Measurements from ENCODE around the gene CALU. TPM values are rescaled to one million over a fixed set of nuclear protein-coding genes. Genes with fewer than 3 reads are reported as not detected.

CALU gene
- polyA plus RNA-seq, 3 donors, result 207 to 221 (median 221) TPM

DNA sequence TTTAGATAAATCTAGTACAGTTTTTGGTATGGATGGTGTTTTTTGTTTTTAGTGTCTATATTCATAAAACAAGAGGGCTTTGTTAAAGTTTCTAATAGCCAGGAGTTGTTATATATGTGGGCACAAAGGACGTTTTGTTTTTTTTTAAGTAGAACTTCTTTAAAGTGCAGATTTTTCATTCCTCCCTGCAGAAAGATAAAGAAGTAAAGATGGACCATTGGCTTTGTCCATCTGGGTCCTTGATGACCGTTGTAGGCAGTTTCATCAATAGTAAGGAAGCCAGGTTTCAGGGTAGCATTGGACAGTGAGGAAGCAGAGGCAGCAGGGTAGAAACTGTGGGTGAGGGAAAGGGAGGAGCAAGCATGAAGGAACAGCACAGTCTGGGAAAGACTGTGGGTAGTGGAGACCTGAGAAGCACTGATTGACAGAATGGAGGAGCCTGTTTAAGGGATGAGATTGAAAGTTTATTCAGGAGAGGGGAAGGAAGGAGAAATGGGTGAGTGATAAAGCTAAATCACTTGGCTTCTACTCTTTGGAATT lies 5.3 kb downstream of the CALU start:
- no peak for DNase-seq (ENCODE audit: low read depth in 3 of 3, low spot score in 2 of 3)

DNA sequence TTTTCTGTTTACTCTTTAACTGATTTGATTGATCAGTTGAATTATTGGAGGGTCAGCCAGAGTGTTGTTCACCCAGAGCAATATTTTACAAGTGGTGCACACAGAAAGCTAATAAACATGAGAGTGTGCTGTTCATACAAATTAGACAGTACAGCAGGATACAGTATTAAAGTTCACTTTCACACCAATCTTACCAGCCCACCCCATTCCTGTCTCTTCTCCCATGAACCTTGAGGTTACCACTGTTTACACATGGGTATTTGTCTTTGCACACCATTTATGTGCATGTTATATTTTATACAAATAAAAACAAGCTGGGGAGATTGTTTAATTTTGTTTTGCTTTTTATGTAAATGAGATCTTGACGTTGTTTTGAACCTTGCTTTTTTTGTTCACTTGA lies 6.5 kb downstream of the CALU start:
- no peak for DNase-seq (ENCODE audit: low read depth in 3 of 3, low spot score in 2 of 3)

DNA sequence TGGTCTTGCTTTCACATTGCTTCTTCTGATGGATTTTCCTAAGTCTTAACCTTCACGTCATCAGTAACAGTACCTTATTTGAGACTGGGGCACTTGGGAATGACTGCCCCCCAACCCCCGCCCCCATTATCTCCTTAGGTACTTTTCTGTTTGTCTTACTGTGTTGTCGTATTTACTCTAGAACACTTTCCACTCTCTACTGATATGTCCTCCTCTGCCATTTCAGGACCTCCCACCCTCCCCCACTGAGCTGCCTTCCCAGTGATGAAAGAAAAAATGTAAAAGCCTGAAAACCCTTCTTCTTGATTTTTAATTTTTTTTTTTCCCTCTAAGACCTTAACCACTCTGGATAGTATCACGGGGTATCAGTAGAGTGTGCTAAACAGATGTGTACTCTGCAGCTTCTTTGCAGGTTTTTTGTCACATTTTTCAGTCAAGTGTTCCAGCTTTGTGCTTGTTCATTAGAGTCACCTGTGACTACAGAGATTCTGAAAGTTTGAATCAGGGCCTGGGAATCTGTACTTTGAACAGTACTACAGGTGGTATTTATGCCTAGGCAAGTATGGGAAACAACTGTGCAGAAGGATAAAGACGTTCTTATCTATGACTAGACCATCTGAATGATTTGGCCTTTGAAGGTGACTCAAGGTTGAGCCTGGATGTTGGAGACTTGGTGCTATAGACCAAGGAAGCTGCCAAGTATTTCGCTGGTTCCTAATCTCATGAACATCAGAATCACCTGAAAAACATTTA lies 8.3 kb downstream of the CALU start:
- no peak for DNase-seq (ENCODE audit: low read depth in 3 of 3, low spot score in 2 of 3)

DNA sequence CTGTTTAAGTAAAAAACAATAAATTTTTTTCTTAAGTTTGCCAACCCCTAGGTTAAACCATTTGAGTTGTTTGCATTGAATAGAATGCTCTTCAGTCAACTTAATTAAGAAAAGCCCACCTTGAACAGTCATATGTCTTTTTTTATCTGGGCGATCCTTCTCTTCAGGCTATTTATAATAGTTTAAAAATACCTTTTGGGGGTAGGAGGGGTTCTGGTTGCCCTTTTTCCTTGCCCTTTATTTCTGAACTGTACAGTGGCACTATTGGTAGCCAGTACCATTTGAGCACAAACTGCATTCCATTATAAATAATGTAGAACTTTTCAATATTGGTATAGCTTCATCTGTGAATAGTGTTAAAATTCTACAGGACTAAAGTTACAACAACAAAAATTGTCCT lies 13.1 kb downstream of the CALU start:
- DNase-seq (ENCODE audit: low read depth in 3 of 3, low spot score in 2 of 3), result no peak

GRCh38 chr7:128755075-128755818 lies 16.1 kb downstream of the CALU start:
- DNase-seq (ENCODE audit: low read depth in 3 of 3, low spot score in 2 of 3), result no peak

GRCh38 chr7:128755819-128756476 lies 16.8 kb downstream of the CALU start:
- no peak for DNase-seq (ENCODE audit: low read depth in 3 of 3, low spot score in 2 of 3)

DNA sequence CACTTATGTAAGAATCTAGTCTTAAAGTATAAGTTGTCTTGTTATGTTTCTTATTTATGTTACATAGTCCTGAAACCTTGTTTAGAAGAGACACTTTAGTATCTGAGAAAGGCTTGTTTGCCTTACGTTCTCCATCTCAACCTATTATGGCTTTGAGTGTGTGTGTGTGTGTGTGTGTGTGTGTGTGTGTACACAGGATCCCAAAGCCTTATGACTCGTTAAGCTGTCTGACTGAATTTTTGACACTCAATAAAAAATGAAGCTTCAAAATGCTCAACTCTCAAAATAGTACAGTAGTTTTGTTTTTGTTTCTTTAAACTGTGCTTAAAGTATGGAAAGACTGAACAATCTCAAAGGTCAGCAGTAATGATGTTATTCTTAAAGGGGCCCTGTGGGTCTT lies 18.0 kb downstream of the CALU start:
- DNase-seq (ENCODE audit: low read depth in 3 of 3, low spot score in 2 of 3), result no peak

- DNase-seq (ENCODE audit: low read depth in 3 of 3, low spot score in 2 of 3), result no peak
Measured at GRCh38 chr7:128758553-128758952, 19.4 kb downstream of the CALU start.

- no peak for DNase-seq (ENCODE audit: low read depth in 3 of 3, low spot score in 2 of 3)
Measured at GRCh38 chr7:128759242-128759641, 20.1 kb downstream of the CALU start.

DNA sequence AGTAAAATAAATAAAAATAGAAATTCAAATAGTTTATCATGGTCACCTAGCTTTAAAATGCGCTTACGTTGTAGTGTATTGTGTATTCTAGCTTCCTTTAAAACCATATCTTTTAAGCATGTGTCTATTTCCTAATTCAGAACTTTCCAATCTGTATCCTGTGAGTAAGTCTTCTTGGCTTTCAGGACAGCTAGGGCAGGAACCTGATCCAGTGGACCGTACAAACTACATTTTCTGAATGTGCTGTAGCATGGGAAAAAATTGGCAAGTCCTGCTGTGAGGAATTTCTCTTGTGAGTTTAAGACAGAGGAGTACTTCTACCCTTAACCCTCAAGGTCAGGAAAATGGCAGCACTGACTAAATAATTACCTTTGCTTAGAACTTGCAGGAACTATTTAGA lies 24.4 kb downstream of the CALU start:
- DNase-seq (ENCODE audit: low read depth in 3 of 3, low spot score in 2 of 3), result no peak

DNA sequence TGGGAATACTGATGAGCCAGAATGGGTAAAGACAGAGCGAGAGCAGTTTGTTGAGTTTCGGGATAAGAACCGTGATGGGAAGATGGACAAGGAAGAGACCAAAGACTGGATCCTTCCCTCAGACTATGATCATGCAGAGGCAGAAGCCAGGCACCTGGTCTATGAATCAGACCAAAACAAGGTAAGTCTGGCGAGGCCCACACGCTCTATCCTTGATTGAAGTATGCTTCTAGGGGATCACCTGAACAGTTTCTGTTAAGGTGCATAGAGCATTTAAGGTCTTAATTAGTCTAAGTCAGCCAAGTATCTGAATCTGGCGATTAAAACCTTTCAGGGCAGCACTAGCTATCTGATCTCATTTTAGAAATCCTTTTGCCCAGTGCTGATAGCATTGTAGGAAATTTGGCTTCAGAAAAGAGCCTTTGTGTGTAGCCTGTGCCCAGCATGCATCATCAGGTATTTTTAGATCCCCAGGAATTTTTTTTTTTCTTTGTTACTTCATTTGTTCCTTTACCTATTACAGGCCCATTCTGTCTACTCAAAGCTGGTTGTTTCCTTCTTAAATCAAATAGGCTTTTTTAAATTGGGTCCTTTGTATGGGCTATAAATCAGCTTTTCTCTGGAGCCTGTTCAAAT lies 28.4 kb downstream of the CALU start:
- DNase-seq (ENCODE audit: low read depth in 3 of 3, low spot score in 2 of 3), result no peak

- DNase-seq (ENCODE audit: low read depth in 3 of 3, low spot score in 2 of 3), result no peak
Measured at GRCh38 chr7:128770233-128770632, 31.1 kb downstream of the CALU start.

- no peak for DNase-seq (ENCODE audit: low read depth in 3 of 3, low spot score in 2 of 3)
Measured at GRCh38 chr7:128773604-128774003, 34.4 kb downstream of the CALU start.

- no peak for DNase-seq (ENCODE audit: low read depth in 3 of 3, low spot score in 2 of 3)
Measured at GRCh38 chr7:128774029-128774689, 35.0 kb downstream of the CALU start.

- no peak for DNase-seq (ENCODE audit: low read depth in 3 of 3, low spot score in 2 of 3)
Measured at GRCh38 chr7:128774921-128775320, 35.8 kb downstream of the CALU start.

DNA sequence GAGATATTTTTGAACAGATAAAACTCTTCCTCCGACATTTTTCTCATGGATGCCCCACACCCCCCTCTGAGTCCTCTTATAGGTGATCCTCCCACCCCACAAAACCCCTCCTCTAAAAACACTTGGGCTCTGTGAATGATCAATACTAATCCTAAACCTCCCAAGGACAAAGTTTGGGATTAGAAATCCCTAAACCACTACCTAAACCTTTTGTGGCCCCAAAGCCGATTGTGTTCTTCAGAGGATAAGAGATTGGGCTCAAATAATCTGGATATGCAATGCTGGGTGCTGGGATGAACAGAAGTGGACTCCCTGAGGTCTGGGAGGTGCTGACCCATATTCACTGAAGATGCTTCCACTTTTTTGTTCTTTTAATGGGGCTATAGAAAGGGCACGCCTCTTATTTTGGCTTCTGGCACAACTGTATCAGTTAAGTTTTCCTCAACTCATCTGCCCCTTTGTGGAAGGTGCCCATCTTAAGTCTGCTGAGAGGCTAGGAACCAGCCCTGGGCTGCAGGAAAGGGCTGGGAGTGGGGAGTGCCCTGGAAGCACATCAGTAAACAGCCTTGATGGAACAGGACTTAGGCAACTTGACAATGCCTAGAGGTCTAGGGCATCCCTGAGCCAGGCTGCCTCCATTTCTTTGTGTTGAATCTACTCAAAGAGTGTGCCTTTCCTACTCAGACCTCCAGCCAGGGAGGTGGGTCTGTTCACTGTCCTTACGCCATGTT lies 36.8 kb downstream of the CALU start, which contains the start of gene OPN1SW:
TSS of gene OPN1SW (minus strand) at position 51 of the 731 bp plus-strand sequence. CDS start at position 38, 13 bp downstream.
- no peak for DNase-seq (ENCODE audit: low read depth in 3 of 3, low spot score in 2 of 3)

DNA sequence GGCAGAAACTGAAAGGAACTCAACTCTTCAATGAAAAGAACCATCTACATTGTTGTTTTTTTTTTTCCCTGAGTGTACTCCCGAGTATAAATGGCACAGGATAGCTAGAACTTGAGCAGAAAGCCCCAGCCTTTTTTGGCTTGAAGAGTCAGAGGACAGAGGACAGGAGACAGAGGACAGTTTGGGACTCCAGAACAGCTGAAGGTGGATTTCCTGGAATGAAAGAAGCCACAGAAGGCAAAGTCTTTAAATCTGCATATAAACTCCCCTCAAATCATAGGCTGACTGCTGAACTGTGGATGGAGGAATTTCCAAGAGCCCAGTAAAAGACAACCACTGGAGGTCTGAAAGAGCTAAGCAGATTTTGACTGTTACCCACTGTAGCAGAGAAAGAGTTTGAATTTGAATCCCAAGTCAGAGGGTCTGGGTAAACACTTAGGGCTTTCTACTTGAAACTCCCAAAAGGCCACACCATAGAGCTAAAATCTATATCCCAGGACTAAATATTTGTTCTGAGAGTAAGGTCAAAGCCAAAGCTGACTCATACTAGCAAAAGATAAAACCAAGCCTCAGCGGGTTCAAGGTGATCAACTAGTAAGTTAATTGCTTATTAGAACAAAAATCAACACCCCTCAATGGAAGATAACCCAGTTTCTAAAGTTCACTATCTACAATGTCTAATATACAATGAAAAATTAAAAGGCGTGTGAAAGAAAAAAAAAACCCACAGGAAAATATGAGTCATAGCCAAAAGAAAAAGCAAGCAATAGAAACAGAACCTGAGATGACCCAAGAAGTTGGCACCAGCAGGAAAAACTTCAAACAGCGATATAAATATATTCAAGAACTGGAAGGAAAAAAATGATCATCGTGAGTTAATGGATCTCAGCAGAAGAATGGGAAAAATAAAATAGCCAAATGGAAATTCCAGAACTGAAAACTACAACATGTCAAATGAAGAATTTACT lies 38.3 kb downstream of the CALU start:
- no peak for DNase-seq (ENCODE audit: low read depth in 3 of 3, low spot score in 2 of 3)

GRCh38 chr7:128778946-128779345 lies 39.8 kb downstream of the CALU start:
- DNase-seq (ENCODE audit: low read depth in 3 of 3, low spot score in 2 of 3), result no peak
